GM21447 (cell line): ENCODE measurements around the gene BMP6.

ENCODE experiments used
- ATAC-seq: cut with Tn5 transposase; IDR thresholded peaks from one replicate; pipeline ENCODE4 v1.9.1; 2021; ENCODE audit not compliant: unreplicated experiment

BMP6 gene

GRCh38 chr6:7747016-7747415 is 21.1 kb downstream of the BMP6 start:
- ATAC-seq = no peak

GRCh38 chr6:7747433-7747832 is 21.5 kb downstream of the BMP6 start:
- no peak for ATAC-seq

GRCh38 chr6:7747901-7748504 is 22.1 kb downstream of the BMP6 start:
- ATAC-seq = no peak

- no peak for ATAC-seq
These were observed 23.6 kb downstream of the BMP6 start for GRCh38 chr6:7749478-7749877.

GRCh38 chr6:7750197-7750596 is 24.3 kb downstream of the BMP6 start:
- ATAC-seq = no peak

- ATAC-seq = no peak
These were observed 32.6 kb downstream of the BMP6 start for GRCh38 chr6:7758456-7758855.

GRCh38 chr6:7759320-7759719 is 33.4 kb downstream of the BMP6 start:
- no peak for ATAC-seq

- ATAC-seq = no peak
These were observed 35.2 kb downstream of the BMP6 start for GRCh38 chr6:7761051-7761450.

- ATAC-seq = no peak
These were observed 36.9 kb downstream of the BMP6 start for GRCh38 chr6:7762760-7763159.

GRCh38 chr6:7763881-7764280 is 38.0 kb downstream of the BMP6 start:
- no peak for ATAC-seq

GRCh38 chr6:7765575-7766325 is 39.9 kb downstream of the BMP6 start:
- ATAC-seq = no peak

GRCh38 chr6:7769702-7770101 is 43.8 kb downstream of the BMP6 start:
- no peak for ATAC-seq

GRCh38 chr6:7770111-7770510 is 44.2 kb downstream of the BMP6 start:
- no peak for ATAC-seq

- no peak for ATAC-seq
These were observed 44.7 kb downstream of the BMP6 start for GRCh38 chr6:7770601-7771000.

GRCh38 chr6:7773322-7773721 is 47.4 kb downstream of the BMP6 start:
- ATAC-seq = no peak

- ATAC-seq = no peak
These were observed 48.0 kb downstream of the BMP6 start for GRCh38 chr6:7773914-7774313.

GRCh38 chr6:7776509-7776908 is 50.6 kb downstream of the BMP6 start:
- no peak for ATAC-seq

GRCh38 chr6:7777074-7777473 is 51.2 kb downstream of the BMP6 start:
- no peak for ATAC-seq

GRCh38 chr6:7781240-7781639 is 55.3 kb downstream of the BMP6 start:
- ATAC-seq = no peak

- no peak for ATAC-seq
These were observed 58.3 kb downstream of the BMP6 start for GRCh38 chr6:7784248-7784647.

- ATAC-seq = no peak
These were observed 58.8 kb downstream of the BMP6 start for GRCh38 chr6:7784706-7785105.

GRCh38 chr6:7785243-7786035 is 59.5 kb downstream of the BMP6 start:
- ATAC-seq = no peak
